K562 (cell line): ENCODE measurements around the gene SCAP.

Experiments
- BRD4 ChIP-seq: fragments of 200-600 bp; sonication (generic); IDR thresholded peaks from 2 replicates; pipeline ENCODE4 v1.6.1; 2017; ENCODE audit warnings: inconsistent platforms
- CBX3 ChIP-seq, 2 experiments: IDR thresholded peaks; 1 replicate in 1 of 2; 2 replicates in 1 of 2; pipeline ENCODE4 v1.6.1; 2012; ENCODE audit warnings: inconsistent platforms in 2 of 2, low read length in 2 of 2, borderline replicate concordance in 1 of 2, control low read depth in 1 of 2
- CBX8 ChIP-seq: fragments of 200-600 bp; sonication (generic); IDR thresholded peaks from 2 replicates; pipeline ENCODE4 v1.6.1; 2012; ENCODE audit warnings: borderline replicate concordance, mixed run types, low read depth, mild to moderate bottlenecking, moderate library complexity, mixed read lengths, low read length, control low read depth, inconsistent platforms; ENCODE audit not compliant: poor library complexity, severe bottlenecking; ENCODE audit errors: extremely low read depth
- ZNF165 ChIP-seq: fragments of 250-450 bp; sonication (Bioruptor Pico); IDR thresholded peaks from 2 replicates; pipeline ENCODE4 v1.4.0; 2020; ENCODE audit warnings: borderline replicate concordance

DNA sequence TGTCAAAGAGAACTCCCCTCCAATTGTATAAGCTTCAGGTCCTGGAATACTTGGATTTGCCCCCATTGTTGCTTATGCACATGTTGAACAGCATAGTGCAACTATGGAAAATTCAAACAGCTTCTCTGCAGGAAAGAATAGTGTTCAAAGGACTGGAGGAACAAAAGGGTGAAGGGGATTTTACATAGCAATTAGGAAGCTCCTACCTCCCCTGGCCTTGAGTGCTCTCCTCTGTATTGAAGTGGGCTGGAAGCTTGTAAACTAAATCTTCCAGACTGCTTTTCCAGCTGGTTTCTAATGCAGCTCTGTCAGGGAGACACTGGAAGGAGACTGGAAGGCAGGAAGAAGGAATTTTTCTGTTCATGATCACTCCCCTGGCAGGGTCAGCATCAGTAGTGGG is 45.0 kb upstream of the SCAP start:
- TF ChIP-seq BRD4 (no peak), ZNF165 (CRISPR knock-in tag) (no peak), CBX8 (no peak), CBX3 (IDR thresholded peaks at IDR 0.05; ENCODE audit: borderline replicate concordance in 1 of 2, low read length in 2 of 2) (no peak)
